Measurements from ENCODE around the gene GH1. TPM values are rescaled to one million over a fixed set of nuclear protein-coding genes. Genes with fewer than 3 reads are reported as not detected.

GH1 gene
- total and polyA plus RNA-seq, 5 donors from 2014 or later: 0.50 TPM; not detected in 4

DNA sequence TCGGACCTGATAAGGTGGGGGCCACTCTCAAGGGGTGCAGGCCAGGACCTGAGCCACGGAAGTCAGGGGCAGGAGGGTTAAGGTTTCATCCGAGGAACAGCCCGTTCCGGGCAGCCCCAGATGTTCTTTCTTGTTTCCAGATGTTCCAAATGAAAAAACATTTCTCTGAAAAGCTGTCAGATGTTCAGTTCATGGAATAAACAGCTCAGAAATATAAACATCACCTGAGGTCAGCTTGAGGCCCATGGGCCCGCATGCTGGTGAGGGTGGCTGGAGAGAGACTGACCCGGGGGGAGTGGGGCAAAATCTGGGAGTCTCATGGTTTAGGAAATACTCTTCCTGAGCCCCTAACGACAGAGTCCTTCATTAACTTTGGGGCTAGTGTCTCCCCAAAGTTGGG is 15.0 kb upstream of the GH1 start:
- ATAC-seq (ENCODE audit: low read depth in 2 of 2) (no peak), DNase-seq (no peak)
- Mint-ChIP-seq H3K27ac (peak overlapping the region in 2 of 3 donors; percentile 92 to 94), H3K36me3 (no peaks in the 10 kb centered on the region), H3K4me3 (peak overlapping the region in 2 of 4 donors; percentile 92 to 93), H3K4me1 (peaks cover 4 to 30% (median 15%) of the 10 kb centered on the region in 4 donors), H3K27me3 (no peaks in the 10 kb centered on the region), H3K9me3 (no peaks in the 10 kb centered on the region)
- Histone ChIP-seq H3K27ac (ENCODE audit: insufficient read depth, low read length, poor library complexity, severe bottlenecking) (no peak overlapping the region), H3K36me3 (ENCODE audit: control insufficient read depth, insufficient read depth, low read length) (peaks cover 13% of the 10 kb centered on the region), H3K27me3 (ENCODE audit: control insufficient read depth, insufficient read depth, low read length) (no peaks in the 10 kb centered on the region), H3K4me1 (ENCODE audit: control insufficient read depth, insufficient read depth, low read length, poor library complexity, severe bottlenecking) (peaks cover 26% of the 10 kb centered on the region), H3K4me3 (ENCODE audit: low read depth, low read length) (no peak overlapping the region), H3K9me3 (ENCODE audit: control insufficient read depth in 2 of 2, low read length in 2 of 2) (no peaks in the 10 kb centered on the region)

DNA sequence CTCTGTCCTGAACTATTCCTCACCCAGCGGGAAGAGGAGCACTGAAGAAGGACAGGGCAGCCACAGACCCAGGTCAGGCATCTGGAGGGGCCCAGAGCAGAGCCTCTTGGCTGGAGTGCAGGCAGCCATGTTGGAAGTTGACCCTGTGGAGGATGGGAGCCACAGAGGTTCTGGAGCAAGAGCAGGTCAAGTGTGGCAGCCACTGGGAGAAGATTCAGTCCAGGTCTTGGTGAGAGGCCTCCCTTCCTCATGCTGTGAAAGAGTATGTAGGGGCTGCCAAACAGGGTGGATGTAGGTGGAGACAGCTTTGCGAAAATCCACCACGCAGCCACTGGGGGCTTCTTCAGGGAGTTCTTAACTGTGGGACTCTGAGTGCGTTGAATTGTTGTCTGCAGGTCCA is 14.1 kb upstream of the GH1 start:
- H3K36me3 ChIP-seq (ENCODE audit: control insufficient read depth, insufficient read depth, low read length): peaks cover 13% of the 10 kb centered on the region
- H3K4me1 Mint-ChIP-seq: peaks cover 4 to 30% (median 15%) of the 10 kb centered on the region in 4 donors
- H3K36me3 Mint-ChIP-seq: no peaks in the 10 kb centered on the region
- H3K27ac ChIP-seq (ENCODE audit: insufficient read depth, low read length, poor library complexity, severe bottlenecking): peak overlapping the region; percentile 62
- no peaks in the 10 kb centered on the region for H3K9me3 Mint-ChIP-seq
- H3K27ac Mint-ChIP-seq: peak overlapping the region; percentile 92 to 94 (median 94)
- no peaks in the 10 kb centered on the region for H3K27me3 Mint-ChIP-seq
- DNase-seq (no peak), ATAC-seq (ENCODE audit: low read depth in 2 of 2) (no peak)
- peaks cover 26% of the 10 kb centered on the region for H3K4me1 ChIP-seq (ENCODE audit: control insufficient read depth, insufficient read depth, low read length, poor library complexity, severe bottlenecking)
- H3K4me3 Mint-ChIP-seq: peak overlapping the region; percentile 92 to 98 (median 93)
- no peaks in the 10 kb centered on the region for H3K9me3 ChIP-seq (ENCODE audit: control insufficient read depth in 2 of 2, low read length in 2 of 2)
- no peaks in the 10 kb centered on the region for H3K27me3 ChIP-seq (ENCODE audit: control insufficient read depth, insufficient read depth, low read length)
- no peak overlapping the region for H3K4me3 ChIP-seq (ENCODE audit: low read depth, low read length)

- H3K27me3 Mint-ChIP-seq: no peaks in the 10 kb centered on the region
- peak; percentile 63 to 68 for ATAC-seq (ENCODE audit: low read depth in 2 of 2)
- H3K4me1 Mint-ChIP-seq: peaks cover 4 to 30% (median 15%) of the 10 kb centered on the region in 4 donors
- peaks cover 13% of the 10 kb centered on the region for H3K36me3 ChIP-seq (ENCODE audit: control insufficient read depth, insufficient read depth, low read length)
- H3K4me1 ChIP-seq (ENCODE audit: control insufficient read depth, insufficient read depth, low read length, poor library complexity, severe bottlenecking): peaks cover 26% of the 10 kb centered on the region
- peak within 1 kb of the TSS; percentile 92 to 94 (median 94) for H3K27ac Mint-ChIP-seq
- peak; percentile 19 to 73 (median 40) for DNase-seq
- H3K4me3 Mint-ChIP-seq: peak within 1 kb of the TSS; percentile 92 to 98 (median 93)
- H3K36me3 Mint-ChIP-seq: no peaks in the 10 kb centered on the region
- no peaks in the 10 kb centered on the region for H3K9me3 ChIP-seq (ENCODE audit: control insufficient read depth in 2 of 2, low read length in 2 of 2)
- H3K27ac ChIP-seq (ENCODE audit: insufficient read depth, low read length, poor library complexity, severe bottlenecking): peak within 1 kb of the TSS; percentile 62
- H3K4me3 ChIP-seq (ENCODE audit: low read depth, low read length): peak within 1 kb of the TSS; percentile 70
- no peaks in the 10 kb centered on the region for H3K9me3 Mint-ChIP-seq
- no peaks in the 10 kb centered on the region for H3K27me3 ChIP-seq (ENCODE audit: control insufficient read depth, insufficient read depth, low read length)
These were observed 13.4 kb upstream of the GH1 start, which contains the start of gene CD79B for GRCh38 chr17:63931981-63932561. CD79B (minus strand) TSS chr17:63932331; CDS start chr17:63932261, 70 bp downstream.

- Histone ChIP-seq H3K27me3 (ENCODE audit: control insufficient read depth, insufficient read depth, low read length) (no peaks in the 10 kb centered on the region), H3K4me1 (ENCODE audit: control insufficient read depth, insufficient read depth, low read length, poor library complexity, severe bottlenecking) (peaks cover 26% of the 10 kb centered on the region), H3K27ac (ENCODE audit: insufficient read depth, low read length, poor library complexity, severe bottlenecking) (peak overlapping the region; percentile 62), H3K36me3 (ENCODE audit: control insufficient read depth, insufficient read depth, low read length) (peaks cover 13% of the 10 kb centered on the region), H3K9me3 (ENCODE audit: control insufficient read depth in 2 of 2, low read length in 2 of 2) (no peaks in the 10 kb centered on the region), H3K4me3 (ENCODE audit: low read depth, low read length) (peak overlapping the region; percentile 70)
- H3K4me1 Mint-ChIP-seq: peaks cover under 1 to 30% (median 19%) of the 10 kb centered on the region in 4 donors
- no peaks in the 10 kb centered on the region for H3K9me3 Mint-ChIP-seq
- DNase-seq: peak; percentile 53 to 83 (median 61)
- H3K4me3 Mint-ChIP-seq: peak overlapping the region; percentile 92 to 98 (median 93)
- ATAC-seq (ENCODE audit: low read depth in 2 of 2): peak; percentile 69 to 75
- H3K27me3 Mint-ChIP-seq: no peaks in the 10 kb centered on the region
- H3K27ac Mint-ChIP-seq: peak overlapping the region; percentile 92 to 94 (median 92)
- no peaks in the 10 kb centered on the region for H3K36me3 Mint-ChIP-seq
These were observed 12.4 kb upstream of the GH1 start for GRCh38 chr17:63930951-63931575.

DNA sequence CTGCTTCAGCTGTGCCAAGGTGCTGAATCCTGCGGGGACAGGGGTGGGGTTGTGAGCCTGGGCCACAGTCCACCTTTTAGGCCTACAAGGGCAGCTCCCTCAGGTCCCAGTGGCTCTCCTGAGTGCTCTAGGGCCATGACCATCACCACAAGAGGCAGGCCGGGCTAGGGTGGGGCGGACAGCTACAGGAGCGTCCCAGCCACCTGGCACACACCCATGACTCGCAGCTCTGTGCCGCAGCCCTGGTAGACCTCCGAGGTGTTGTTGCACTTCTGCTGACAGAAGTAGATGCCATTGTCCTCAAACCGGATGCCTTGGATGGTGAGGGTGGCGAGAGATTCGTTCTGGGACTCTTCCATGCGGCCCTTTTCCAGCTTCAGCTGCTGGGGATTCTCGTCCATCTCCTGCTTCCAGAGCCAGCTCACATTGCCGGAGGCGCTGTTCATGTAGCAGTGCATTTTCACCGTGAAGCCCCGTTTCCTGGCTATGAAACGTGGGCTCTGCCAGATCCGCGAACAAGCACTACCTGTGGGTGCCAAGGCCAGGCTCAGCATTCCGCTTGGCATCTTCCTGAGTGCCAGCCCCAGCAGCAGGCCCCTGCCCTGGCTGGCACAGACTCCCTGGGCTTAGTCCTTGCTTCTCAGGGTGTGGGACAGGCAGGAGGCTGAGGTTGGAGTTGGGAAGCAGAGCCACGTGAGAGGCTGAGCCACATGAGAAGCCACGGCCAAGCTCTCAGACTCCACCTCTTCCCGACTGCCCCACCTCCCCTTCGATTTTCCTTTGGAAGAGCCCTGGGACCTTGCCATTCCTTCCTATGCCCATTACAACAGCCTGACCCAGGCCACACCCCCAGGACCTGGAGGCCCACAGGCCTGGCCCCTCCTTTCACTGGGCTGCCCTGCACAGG is 11.5 kb upstream of the GH1 start:
- H3K4me1 ChIP-seq (ENCODE audit: control insufficient read depth, insufficient read depth, low read length, poor library complexity, severe bottlenecking): peaks cover 26% of the 10 kb centered on the region
- Mint-ChIP-seq H3K9me3 (no peaks in the 10 kb centered on the region), H3K4me3 (peak overlapping the region; percentile 92 to 98 (median 93)), H3K4me1 (peaks cover 0 to 30% (median 19%) of the 10 kb centered on the region in 4 donors), H3K27me3 (no peaks in the 10 kb centered on the region), H3K27ac (peak overlapping the region; percentile 82 to 94 (median 92)), H3K36me3 (no peaks in the 10 kb centered on the region)
- H3K4me3 ChIP-seq (ENCODE audit: low read depth, low read length): peak overlapping the region; percentile 41
- H3K9me3 ChIP-seq (ENCODE audit: control insufficient read depth in 2 of 2, low read length in 2 of 2): no peaks in the 10 kb centered on the region
- peaks cover 13% of the 10 kb centered on the region for H3K36me3 ChIP-seq (ENCODE audit: control insufficient read depth, insufficient read depth, low read length)
- H3K27ac ChIP-seq (ENCODE audit: insufficient read depth, low read length, poor library complexity, severe bottlenecking): peak overlapping the region; percentile 62
- ATAC-seq (ENCODE audit: low read depth in 2 of 2) (no peak), DNase-seq (no peak)
- H3K27me3 ChIP-seq (ENCODE audit: control insufficient read depth, insufficient read depth, low read length): no peaks in the 10 kb centered on the region

- Histone ChIP-seq H3K27ac (ENCODE audit: insufficient read depth, low read length, poor library complexity, severe bottlenecking) (no peak overlapping the region), H3K36me3 (ENCODE audit: control insufficient read depth, insufficient read depth, low read length) (peaks cover 13% of the 10 kb centered on the region), H3K4me3 (ENCODE audit: low read depth, low read length) (no peak overlapping the region), H3K4me1 (ENCODE audit: control insufficient read depth, insufficient read depth, low read length, poor library complexity, severe bottlenecking) (peaks cover 26% of the 10 kb centered on the region), H3K9me3 (ENCODE audit: control insufficient read depth in 2 of 2, low read length in 2 of 2) (no peaks in the 10 kb centered on the region), H3K27me3 (ENCODE audit: control insufficient read depth, insufficient read depth, low read length) (no peaks in the 10 kb centered on the region)
- ATAC-seq (ENCODE audit: low read depth in 2 of 2) (no peak), DNase-seq (no peak)
- no peaks in the 10 kb centered on the region for H3K9me3 Mint-ChIP-seq
- no peaks in the 10 kb centered on the region for H3K36me3 Mint-ChIP-seq
- peak overlapping the region in 2 of 4 donors; percentile 48 to 54 for H3K4me3 Mint-ChIP-seq
- H3K27ac Mint-ChIP-seq: peak overlapping the region in 1 of 3 donors; percentile 71
- H3K27me3 Mint-ChIP-seq: no peaks in the 10 kb centered on the region
- H3K4me1 Mint-ChIP-seq: peaks cover 0 to 30% (median 19%) of the 10 kb centered on the region in 4 donors
These were observed 10.5 kb upstream of the GH1 start for GRCh38 chr17:63928966-63929695.

DNA sequence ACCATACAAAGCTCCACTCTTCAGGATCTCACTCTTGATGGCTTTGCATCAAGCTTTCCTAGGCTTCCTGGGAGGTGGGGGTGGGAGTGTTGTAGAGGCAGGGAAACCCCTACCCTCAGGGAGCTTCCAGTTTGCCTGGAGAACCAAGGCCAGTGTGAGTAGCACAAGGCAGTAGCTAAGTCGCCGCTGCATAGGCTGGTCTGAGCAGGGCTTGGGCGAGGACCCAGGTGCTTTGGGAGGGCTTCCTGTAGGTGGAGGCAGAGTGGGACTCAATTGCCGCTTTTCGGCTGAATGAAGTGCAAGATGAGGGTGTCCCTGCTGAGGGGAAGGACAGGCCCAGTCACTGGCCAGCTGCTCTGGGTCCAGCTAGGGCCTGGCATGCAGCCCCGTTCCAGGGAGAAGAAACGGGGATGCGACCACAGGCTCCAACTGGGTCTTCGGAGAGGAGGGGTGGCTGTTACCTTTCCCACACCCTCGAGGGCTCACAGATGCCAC is 9.6 kb upstream of the GH1 start:
- no peaks in the 10 kb centered on the region for H3K9me3 ChIP-seq (ENCODE audit: control insufficient read depth in 2 of 2, low read length in 2 of 2)
- no peak for DNase-seq
- Mint-ChIP-seq H3K4me3 (peak overlapping the region in 1 of 4 donors; percentile 71), H3K4me1 (peaks cover 0 to 29% (median 19%) of the 10 kb centered on the region in 4 donors), H3K9me3 (no peaks in the 10 kb centered on the region), H3K27ac (no peak overlapping the region), H3K27me3 (no peaks in the 10 kb centered on the region), H3K36me3 (no peaks in the 10 kb centered on the region)
- H3K4me3 ChIP-seq (ENCODE audit: low read depth, low read length): no peak overlapping the region
- no peaks in the 10 kb centered on the region for H3K27me3 ChIP-seq (ENCODE audit: control insufficient read depth, insufficient read depth, low read length)
- ATAC-seq (ENCODE audit: low read depth in 2 of 2): no peak
- peaks cover 26% of the 10 kb centered on the region for H3K4me1 ChIP-seq (ENCODE audit: control insufficient read depth, insufficient read depth, low read length, poor library complexity, severe bottlenecking)
- peaks cover 13% of the 10 kb centered on the region for H3K36me3 ChIP-seq (ENCODE audit: control insufficient read depth, insufficient read depth, low read length)
- H3K27ac ChIP-seq (ENCODE audit: insufficient read depth, low read length, poor library complexity, severe bottlenecking): no peak overlapping the region

All from CD4-positive, CD25-positive, alpha-beta regulatory T cell (primary cell).